Kidney epithelial cell (primary cell): Measurements from ENCODE around the gene S1PR3. TPM values are rescaled to one million over a fixed set of nuclear protein-coding genes. Genes with fewer than 3 reads are reported as not detected.

Experiments
- DNase-seq: peaks from one replicate; pipeline ENCODE4 v3.0.0-alpha.2; 2010; ENCODE audit warnings: low read depth
- H3K27me3 ChIP-seq: 2 replicates; pipeline ENCODE4 v1.6.0; 2011; ENCODE audit warnings: low read length; ENCODE audit not compliant: control insufficient read depth, insufficient read depth
- H3K36me3 ChIP-seq: 2 replicates; pipeline ENCODE4 v1.5.1; 2011; ENCODE audit warnings: low read length; ENCODE audit not compliant: control insufficient read depth, insufficient read depth
- H3K4me3 ChIP-seq: 2 replicates; pipeline ENCODE4 v1.5.1; 2011; ENCODE audit warnings: low read depth, mild to moderate bottlenecking, control low read depth, low read length
- CTCF ChIP-seq: IDR thresholded peaks from 2 replicates; pipeline ENCODE4 v1.5.1; 2011; ENCODE audit warnings: mild to moderate bottlenecking, moderate library complexity, low read length, control low read depth, inconsistent platforms; ENCODE audit not compliant: insufficient read depth, poor library complexity, severe bottlenecking
- total RNA-seq: library from RNA; depleted of rRNA; stranded (reverse); fragments of >200 nt; gene quantifications from 2 replicates; pipeline ENCODE4 v1.2.3, GENCODE V29; 2015

The S1PR3 gene
- total RNA-seq, 1 donor from 2014 or later = 1.9 TPM

- no peak for TF ChIP-seq CTCF
- Histone ChIP-seq H3K36me3 (no peaks in the 10 kb centered on the region), H3K4me3 (no peak overlapping the region), H3K27me3 (peaks cover 2% of the 10 kb centered on the region)
- DNase-seq = no peak
Observed at GRCh38 chr9:88976890-88977257, 14.4 kb upstream of the S1PR3 start.

GRCh38 chr9:88978034-88978433 is 13.2 kb upstream of the S1PR3 start:
- DNase-seq = no peak
- Histone ChIP-seq H3K4me3 (no peak overlapping the region), H3K27me3 (peaks cover 2% of the 10 kb centered on the region), H3K36me3 (no peaks in the 10 kb centered on the region)
- no peak for TF ChIP-seq CTCF

- no peak for TF ChIP-seq CTCF
- H3K27me3 ChIP-seq = peaks cover 2% of the 10 kb centered on the region
Observed at GRCh38 chr9:88979021-88979420, 12.2 kb upstream of the S1PR3 start.

GRCh38 chr9:88979791-88980190 is 11.5 kb upstream of the S1PR3 start:
- no peak for DNase-seq
- Histone ChIP-seq H3K36me3 (no peaks in the 10 kb centered on the region), H3K27me3 (peaks cover 2% of the 10 kb centered on the region), H3K4me3 (no peak overlapping the region)
- TF ChIP-seq CTCF = no peak

More at GRCh38 chr9:88979021-88979420, 12.2 kb upstream of the S1PR3 start:
- no peak overlapping the region for H3K4me3 ChIP-seq
- DNase-seq = no peak
- H3K36me3 ChIP-seq = no peaks in the 10 kb centered on the region

GRCh38 chr9:88980740-88981203 is 10.5 kb upstream of the S1PR3 start:
- no peak for DNase-seq
- H3K27me3 ChIP-seq = peaks cover 2% of the 10 kb centered on the region
- no peaks in the 10 kb centered on the region for H3K36me3 ChIP-seq
- no peak overlapping the region for H3K4me3 ChIP-seq
- TF ChIP-seq CTCF = no peak

- Histone ChIP-seq H3K27me3 (no peaks in the 10 kb centered on the region), H3K36me3 (no peaks in the 10 kb centered on the region), H3K4me3 (no peak overlapping the region)
- TF ChIP-seq CTCF = no peak
- DNase-seq = no peak
Observed at GRCh38 chr9:88983865-88984542, 7.3 kb upstream of the S1PR3 start.
